HG02884 (cell line): ENCODE data around the gene BASP1.

Experiments used
- ATAC-seq: cut with Tn5 transposase; IDR thresholded peaks from one replicate; pipeline ENCODE4 v1.9.1; 2021; ENCODE audit warnings: mild to moderate bottlenecking, moderate library complexity; ENCODE audit not compliant: unreplicated experiment

The BASP1 gene

DNA sequence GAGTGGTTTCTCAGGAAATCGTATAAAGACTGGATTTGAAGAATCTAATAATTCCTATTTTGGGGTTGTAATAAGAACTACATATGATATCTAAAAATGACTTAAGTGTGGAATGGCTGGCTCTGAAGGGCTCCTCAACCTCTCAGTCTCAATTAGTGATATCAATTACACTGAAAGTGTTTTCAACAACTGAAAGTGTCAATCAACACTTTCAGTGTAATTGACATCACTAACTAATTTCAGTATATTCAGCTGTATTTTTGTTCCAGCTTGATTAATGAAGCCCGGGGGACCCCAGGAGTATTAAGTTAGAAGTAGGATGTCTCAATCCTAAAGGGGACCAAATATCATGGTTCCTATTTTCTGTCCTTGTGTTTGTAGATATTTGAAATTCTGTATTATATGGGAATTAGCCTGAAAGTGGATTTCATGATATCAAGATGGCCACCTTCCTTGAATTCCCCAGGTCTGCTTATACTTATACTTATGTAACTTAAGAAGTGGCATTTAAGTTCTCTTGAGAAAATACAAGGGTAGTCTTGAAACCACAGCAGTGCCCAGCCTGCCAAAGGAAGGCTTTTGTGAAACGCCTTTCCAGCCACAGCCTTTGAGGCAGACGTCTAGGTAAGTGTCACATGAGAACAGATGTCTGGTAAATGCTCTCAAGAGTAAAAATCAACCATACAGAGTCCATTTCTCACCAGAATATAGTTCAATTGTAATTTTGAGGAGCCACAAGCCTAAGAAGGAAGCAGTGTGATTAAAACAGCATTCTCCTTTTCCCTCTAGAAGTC, 4.6 kb downstream of the BASP1 start:
- no peak for ATAC-seq

DNA sequence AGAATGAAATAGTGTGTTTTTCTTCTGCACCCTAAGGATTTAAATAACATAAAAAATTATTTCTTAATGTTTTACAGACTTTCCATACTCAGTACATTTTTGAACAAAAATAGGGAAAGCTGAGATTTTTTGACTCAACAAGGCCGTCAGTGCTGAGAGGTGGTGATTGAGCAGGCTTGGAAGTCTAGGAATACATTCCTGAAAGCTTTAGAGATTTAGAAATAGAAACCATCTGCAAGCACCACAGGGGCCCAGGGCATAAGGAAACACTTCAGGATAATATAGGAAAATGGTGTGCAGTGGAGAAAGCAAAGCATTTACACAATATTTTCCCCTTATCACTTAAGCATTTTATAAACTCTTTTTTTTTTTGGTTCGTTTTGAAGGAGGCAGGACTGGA, 5.2 kb downstream of the BASP1 start:
- no peak for ATAC-seq

DNA sequence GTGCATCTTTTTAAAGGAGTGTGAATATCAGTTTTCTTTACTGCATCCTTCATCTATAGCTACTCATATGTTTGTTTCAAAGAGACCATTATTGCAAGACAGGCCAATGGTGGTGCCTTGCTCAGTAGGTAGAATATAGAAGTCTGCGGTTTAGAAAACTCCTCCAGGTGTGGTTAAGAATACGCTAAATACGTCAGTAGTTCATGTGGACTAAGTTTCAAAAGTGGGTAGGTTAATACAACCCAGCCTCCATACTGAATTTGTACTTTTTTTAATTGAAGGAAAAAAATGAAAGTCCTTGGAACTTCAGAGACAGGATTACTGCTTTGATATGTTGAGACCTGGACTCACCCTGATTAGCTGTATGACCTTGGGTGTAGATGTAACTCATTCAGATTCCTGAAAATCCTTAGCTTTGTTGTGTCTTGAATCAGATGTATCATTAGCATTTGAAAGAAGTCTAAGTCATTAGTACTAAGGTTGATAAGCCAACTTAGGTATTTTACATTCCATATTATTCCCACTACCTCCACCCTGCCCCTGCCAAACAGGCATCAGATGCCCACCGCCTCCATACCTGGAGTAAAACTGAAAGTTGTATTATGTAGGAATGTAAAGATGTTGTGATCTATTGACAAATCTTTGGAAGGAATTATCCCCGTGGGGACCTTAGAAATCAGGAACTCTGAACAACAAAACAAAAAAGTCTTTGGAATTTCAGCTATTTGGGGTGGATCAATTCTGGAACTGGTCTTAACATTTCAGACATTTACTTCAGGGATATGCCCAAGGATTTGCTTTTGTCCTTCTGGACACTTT, 6.1 kb downstream of the BASP1 start:
- peak; percentile 42 for ATAC-seq

DNA sequence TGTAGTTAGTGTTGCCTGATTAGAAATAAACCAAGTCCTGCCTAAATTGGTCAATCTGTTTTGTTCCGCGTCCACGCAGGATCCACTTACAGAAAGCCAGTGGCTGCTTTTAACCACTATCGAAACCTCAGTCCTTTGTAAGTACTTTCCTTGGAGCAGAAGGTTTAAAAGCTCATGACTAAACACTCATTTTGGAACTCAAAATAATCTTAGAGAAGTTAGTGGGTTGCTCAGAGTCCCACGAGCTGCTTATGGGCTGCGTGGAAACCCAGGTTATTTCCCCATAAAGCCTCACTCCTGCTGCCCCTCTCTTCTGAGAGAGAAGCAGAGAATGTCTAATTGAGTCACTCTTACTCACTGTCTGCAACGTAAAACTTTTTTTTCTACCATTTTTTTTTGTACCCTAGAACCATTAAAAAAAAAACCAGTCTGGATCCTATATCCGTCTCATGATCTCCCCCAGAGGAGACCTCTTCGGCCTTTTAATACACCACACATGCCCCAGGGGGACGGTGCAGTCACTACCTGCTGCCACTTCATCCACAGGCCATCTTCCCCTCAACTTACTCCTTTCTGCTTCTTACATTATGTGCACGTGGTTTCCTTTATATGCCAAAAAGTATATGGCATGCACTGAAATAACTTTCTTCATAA, 7.6 kb downstream of the BASP1 start:
- ATAC-seq, result peak; percentile 67

DNA sequence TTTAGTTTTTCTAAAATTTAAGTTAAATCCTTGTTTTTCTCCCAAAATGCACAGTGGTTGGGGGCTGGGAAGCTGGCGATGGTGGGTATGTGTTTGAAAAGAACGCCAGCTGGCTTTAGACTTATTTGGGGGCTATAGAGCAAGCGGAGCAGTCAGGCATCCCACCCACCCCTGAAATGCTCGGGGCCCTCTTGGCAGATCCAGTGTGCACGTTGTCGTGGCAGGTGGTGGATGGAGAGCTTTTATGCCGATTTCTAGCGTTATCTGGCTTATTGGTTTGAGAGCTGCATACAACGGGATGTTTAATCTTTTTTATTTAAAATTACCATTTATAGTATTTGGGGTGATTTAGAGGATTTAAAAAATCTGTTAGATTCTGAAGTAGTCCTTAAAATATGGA, 8.1 kb downstream of the BASP1 start:
- no peak for ATAC-seq

- no peak for ATAC-seq
These were observed 10.4 kb downstream of the BASP1 start for GRCh38 chr5:17227868-17228267.

GRCh38 chr5:17228821-17229291, 11.4 kb downstream of the BASP1 start:
- peak; percentile 54 for ATAC-seq

GRCh38 chr5:17229313-17229712, 11.9 kb downstream of the BASP1 start:
- ATAC-seq, result peak; percentile 39

DNA sequence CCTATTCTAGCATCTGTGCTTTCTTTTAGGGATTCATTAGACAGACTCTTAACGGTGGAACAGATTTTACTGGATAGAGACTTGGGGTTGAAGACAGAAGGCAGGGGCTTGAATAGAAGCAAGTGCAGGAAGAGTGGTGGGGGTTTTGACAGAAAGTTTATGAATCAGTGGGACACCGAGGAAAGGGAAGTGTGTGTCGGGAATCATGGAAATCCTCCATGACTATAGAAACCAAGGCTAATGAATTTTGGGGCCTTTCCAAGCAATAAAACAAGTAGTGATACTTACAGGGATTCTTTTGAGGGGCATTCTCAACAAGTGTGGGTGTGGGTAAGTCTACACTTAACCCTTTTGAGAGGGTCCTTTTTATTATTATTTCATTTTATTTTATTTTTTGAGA, 12.8 kb downstream of the BASP1 start:
- no peak for ATAC-seq

GRCh38 chr5:17230808-17231525, 13.5 kb downstream of the BASP1 start:
- ATAC-seq, result no peak

DNA sequence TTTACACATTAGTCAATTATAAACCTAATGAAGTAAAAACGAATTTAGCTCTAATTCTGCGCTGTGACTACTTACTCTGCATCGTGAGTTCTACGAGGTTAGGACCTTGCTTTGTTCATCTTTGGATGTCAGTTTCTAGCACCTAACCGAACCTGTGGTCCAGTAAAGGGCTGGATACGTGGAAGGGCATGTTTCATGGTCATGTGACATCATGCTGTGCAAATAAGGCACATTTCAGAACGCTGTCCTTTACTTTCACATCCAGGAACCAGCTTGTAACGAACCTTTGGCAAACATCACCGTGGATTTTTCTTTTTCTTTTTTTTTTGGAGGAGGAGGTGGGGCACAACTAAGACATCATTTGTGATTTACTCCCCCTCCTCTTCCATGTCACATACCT, 15.0 kb downstream of the BASP1 start:
- no peak for ATAC-seq

GRCh38 chr5:17233488-17233887, 16.1 kb downstream of the BASP1 start:
- ATAC-seq, result no peak

GRCh38 chr5:17234374-17234773, 16.9 kb downstream of the BASP1 start:
- ATAC-seq, result no peak

GRCh38 chr5:17235731-17236330, 18.4 kb downstream of the BASP1 start:
- ATAC-seq, result no peak

DNA sequence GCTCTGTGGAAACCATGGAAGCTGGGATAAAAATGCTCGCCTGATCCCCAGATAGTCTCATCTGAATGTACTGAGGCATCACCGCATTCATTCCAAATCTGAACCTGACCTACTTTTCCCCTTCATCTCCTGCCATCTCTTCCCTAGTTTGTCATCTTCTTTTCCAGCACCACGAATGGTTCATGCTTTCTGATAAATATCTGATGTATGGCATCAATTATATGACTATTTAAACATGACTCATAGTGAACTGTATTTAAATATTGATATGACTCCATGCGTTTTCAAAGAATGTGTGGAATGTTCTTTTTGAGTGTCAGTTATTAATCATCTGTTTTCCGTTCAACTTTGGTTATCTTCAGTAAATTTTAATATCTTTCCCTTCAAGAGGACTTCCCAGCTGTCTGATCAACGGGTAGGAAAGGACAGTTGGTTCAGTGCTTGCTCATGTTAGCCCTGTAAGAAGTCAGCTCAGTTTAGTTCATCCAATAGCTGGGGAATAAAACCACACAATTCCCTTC, 21.1 kb downstream of the BASP1 start:
- ATAC-seq, result no peak

DNA sequence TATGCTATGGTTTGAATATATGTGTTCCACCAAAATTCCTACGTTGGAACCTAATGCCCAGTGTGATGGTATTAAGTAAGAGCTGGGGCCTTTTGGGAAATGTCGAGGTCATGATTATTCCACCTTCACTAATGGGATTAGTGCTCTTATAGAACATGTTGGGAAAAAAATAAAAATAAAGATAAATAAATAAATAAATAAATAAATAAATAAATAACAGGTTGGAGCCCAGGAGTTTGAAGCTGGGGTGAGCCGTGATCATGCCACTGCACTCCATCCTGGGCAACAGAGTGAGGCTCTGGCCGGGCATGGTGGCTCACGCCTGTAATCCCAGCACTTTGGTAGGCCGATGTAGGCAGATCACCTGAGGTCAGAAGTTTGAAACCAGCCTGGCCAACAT, 22.5 kb downstream of the BASP1 start:
- no peak for ATAC-seq

- ATAC-seq, result no peak
These were observed 23.1 kb downstream of the BASP1 start for GRCh38 chr5:17240487-17240886.

DNA sequence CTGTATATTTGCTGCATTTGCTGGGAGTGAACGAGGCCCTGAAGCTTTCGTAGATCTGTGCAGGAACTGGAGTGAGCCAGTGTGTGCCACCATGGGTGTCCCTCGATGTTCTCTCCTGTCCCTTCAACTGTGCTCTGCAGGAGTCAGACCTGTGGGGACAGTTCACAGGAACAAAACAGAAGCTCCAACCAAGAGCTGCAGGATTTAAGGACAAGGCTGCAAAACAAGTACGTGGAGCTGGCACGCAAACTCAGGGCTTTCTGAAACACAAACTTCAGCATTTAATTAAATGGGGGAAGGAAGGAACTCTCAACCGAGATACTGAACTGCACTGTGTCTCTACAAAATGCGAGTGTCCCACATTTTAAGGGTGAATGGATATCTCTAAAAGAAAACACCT, 24.2 kb downstream of the BASP1 start:
- no peak for ATAC-seq

GRCh38 chr5:17243287-17244063, 26.0 kb downstream of the BASP1 start:
- ATAC-seq, result no peak
